Trophoblast cell (in vitro differentiated cells and primary cell): ENCODE results near the gene RASA2. TPM values are rescaled to one million over a fixed set of nuclear protein-coding genes. Genes with fewer than 3 reads are reported as not detected.

Experiments used
- DNase-seq, 2 donors: peaks; one replicate each; pipeline ENCODE4 v3.0.0-alpha.2; 2016
- H2AFZ ChIP-seq: 2 replicates; pipeline ENCODE4 v1.6.1; 2013; ENCODE audit warnings: low read length, moderate library complexity, mild to moderate bottlenecking; ENCODE audit not compliant: insufficient read depth, poor library complexity
- H2AK5ac ChIP-seq: 2 replicates; pipeline ENCODE4 v1.6.1; 2013; ENCODE audit warnings: mild to moderate bottlenecking, low read length
- H2BK120ac ChIP-seq: 2 replicates; pipeline ENCODE4 v1.6.1; 2013; ENCODE audit warnings: low read length, mild to moderate bottlenecking, moderate library complexity; ENCODE audit not compliant: insufficient read depth, poor library complexity
- H2BK12ac ChIP-seq: 2 replicates; pipeline ENCODE4 v1.6.1; 2013; ENCODE audit warnings: mild to moderate bottlenecking, low read length, moderate library complexity
- H2BK5ac ChIP-seq: 2 replicates; pipeline ENCODE4 v1.6.1; 2013; ENCODE audit warnings: low read length, low read depth, moderate library complexity, mild to moderate bottlenecking; ENCODE audit not compliant: poor library complexity
- H3K14ac ChIP-seq: 2 replicates; pipeline ENCODE4 v1.6.1; 2013; ENCODE audit warnings: mild to moderate bottlenecking, low read length
- H3K18ac ChIP-seq: 2 replicates; pipeline ENCODE4 v1.6.1; 2013; ENCODE audit warnings: mild to moderate bottlenecking, low read length
- H3K23ac ChIP-seq: 2 replicates; pipeline ENCODE4 v1.6.1; 2013; ENCODE audit warnings: low read length
- H3K27ac ChIP-seq: 2 replicates; pipeline ENCODE4 v1.5.1; 2013; ENCODE audit warnings: low read depth, mild to moderate bottlenecking, inconsistent platforms, low read length, moderate library complexity
- H3K27me3 ChIP-seq: 2 replicates; pipeline ENCODE4 v1.6.1; 2013; ENCODE audit warnings: inconsistent platforms, mild to moderate bottlenecking, low read length, moderate library complexity; ENCODE audit not compliant: insufficient read depth
- H3K36me3 ChIP-seq, 2 experiments: 1 replicate in 1 of 2; 2 replicates in 1 of 2; pipeline ENCODE4 v1.6.1; 2013; ENCODE audit warnings: low read length in 2 of 2, mild to moderate bottlenecking in 2 of 2, moderate library complexity in 1 of 2; ENCODE audit not compliant: insufficient read depth in 2 of 2, control insufficient read depth in 1 of 2
- H3K4ac ChIP-seq: 2 replicates; pipeline ENCODE4 v1.6.1; 2013; ENCODE audit warnings: low read depth, mild to moderate bottlenecking, low read length, moderate library complexity
- H3K4me1 ChIP-seq, 2 experiments: 1 replicate in 1 of 2; 2 replicates in 1 of 2; pipeline ENCODE4 v1.6.1; 2013; ENCODE audit warnings: low read length in 2 of 2, mild to moderate bottlenecking in 2 of 2, moderate library complexity in 1 of 2; ENCODE audit not compliant: insufficient read depth in 2 of 2, control insufficient read depth in 1 of 2
- H3K4me2 ChIP-seq: 2 replicates; pipeline ENCODE4 v1.6.1; 2013; ENCODE audit warnings: inconsistent platforms, mild to moderate bottlenecking, low read length, moderate library complexity
- H3K4me3 ChIP-seq: 2 replicates; pipeline ENCODE4 v1.5.1; 2013; ENCODE audit warnings: mild to moderate bottlenecking, low read depth, low read length, inconsistent platforms
- H3K79me1 ChIP-seq: one replicate; pipeline ENCODE4 v1.6.1; 2013; ENCODE audit warnings: low read length
- H3K79me2 ChIP-seq: 2 replicates; pipeline ENCODE4 v1.6.1; 2013; ENCODE audit warnings: low read length, mild to moderate bottlenecking; ENCODE audit not compliant: control insufficient read depth, insufficient read depth, poor library complexity
- H3K9ac ChIP-seq: 2 replicates; pipeline ENCODE4 v1.6.1; 2013; ENCODE audit warnings: mild to moderate bottlenecking, low read length
- H3K9me3 ChIP-seq: 2 replicates; pipeline ENCODE4 v1.6.1; 2013; ENCODE audit warnings: low read depth, mild to moderate bottlenecking, control low read depth, inconsistent platforms, low read length; ENCODE audit not compliant: insufficient read depth
- H4K12ac ChIP-seq: 2 replicates; pipeline ENCODE4 v1.6.1; 2013; ENCODE audit warnings: low read depth, mild to moderate bottlenecking, low read length, moderate library complexity
- H4K8ac ChIP-seq: 2 replicates; pipeline ENCODE4 v1.6.1; 2013; ENCODE audit warnings: low read depth, mild to moderate bottlenecking, low read length, moderate library complexity
- H4K91ac ChIP-seq: one replicate; pipeline ENCODE4 v1.6.1; 2013; ENCODE audit warnings: low read depth, mild to moderate bottlenecking, low read length, moderate library complexity
- WGBS: extraction: QIAGEN DNeasy Blood & Tissue Kit; methylation state at CpG from one replicate; pipeline ENCODE4 v1.1.7; 2013; ENCODE audit warnings: missing lambda C conversion rate; ENCODE audit not compliant: insufficient read length, insufficient coverage; ENCODE audit errors: extremely low coverage; 5-methylcytosine and 5-hydroxymethylcytosine counted together
- polyA plus RNA-seq: library from polyadenylated mRNA; stranded (reverse); fragments of 200-250 nt; gene quantifications from 2 replicates; pipeline ENCODE4 v1.2.3, GENCODE V29; 2013

Gene RASA2
- polyA plus RNA-seq = 10.9 and 11.3 TPM in 2 replicates

- H3K23ac ChIP-seq = no peak within 1 kb of the TSS
- H2BK120ac ChIP-seq = peak within 1 kb of the TSS; percentile 86
- H4K12ac ChIP-seq = peak within 1 kb of the TSS; percentile 86
- WGBS = no CpG with 5 or more reads among the region's 96 CpGs
- H3K79me2 ChIP-seq = peaks cover 7% of the 10 kb centered on the region
- peak within 1 kb of the TSS; percentile 96 for H4K8ac ChIP-seq
- peak within 1 kb of the TSS; percentile 96 for H3K27ac ChIP-seq
- peak within 1 kb of the TSS; percentile 96 for H2BK5ac ChIP-seq
- peak; percentile 63 to 76 for DNase-seq
- peak within 1 kb of the TSS; percentile 93 for H2AFZ ChIP-seq
- H3K27me3 ChIP-seq = no peaks in the 10 kb centered on the region
- H4K91ac ChIP-seq = peak within 1 kb of the TSS; percentile 96
- H3K4me3 ChIP-seq = peak within 1 kb of the TSS; percentile 88
- H3K4me1 ChIP-seq = peaks cover 6 to 7% of the 10 kb centered on the region in 2 experiments
- peak within 1 kb of the TSS; percentile 68 for H3K4ac ChIP-seq
- H3K79me1 ChIP-seq = peaks cover 19% of the 10 kb centered on the region
- peak within 1 kb of the TSS; percentile 80 for H3K9ac ChIP-seq
- H3K9me3 ChIP-seq = no peaks in the 10 kb centered on the region
- H3K4me2 ChIP-seq = peak within 1 kb of the TSS; percentile 86
- H3K14ac ChIP-seq = peak within 1 kb of the TSS; percentile 97
- peak within 1 kb of the TSS; percentile 84 for H2AK5ac ChIP-seq
- H2BK12ac ChIP-seq = peak within 1 kb of the TSS; percentile 59
- no peaks in the 10 kb centered on the region for H3K36me3 ChIP-seq
- H3K18ac ChIP-seq = peak within 1 kb of the TSS; percentile 95
Observed at GRCh38 chr3:141486746-141487520, at the start of gene RASA2. TSS of gene RASA2 (plus strand) at chr3:141487027. CDS start at chr3:141487084, 57 bp downstream.

- no peak overlapping the region for H4K8ac ChIP-seq
- H3K36me3 ChIP-seq = peaks cover 10 to 22% of the 10 kb centered on the region in 2 experiments
- H3K4ac ChIP-seq = no peak overlapping the region
- no peak overlapping the region for H2BK12ac ChIP-seq
- no peak overlapping the region for H3K9ac ChIP-seq
- no peaks in the 10 kb centered on the region for H3K79me2 ChIP-seq
- WGBS = no CpG with 5 or more reads among the region's 3 CpGs
- DNase-seq = no peak
- H2BK5ac ChIP-seq = no peak overlapping the region
- H3K9me3 ChIP-seq = no peaks in the 10 kb centered on the region
- H3K27me3 ChIP-seq = no peaks in the 10 kb centered on the region
- no peak overlapping the region for H3K27ac ChIP-seq
- no peak overlapping the region for H2BK120ac ChIP-seq
- no peak overlapping the region for H3K4me3 ChIP-seq
- no peaks in the 10 kb centered on the region for H3K4me1 ChIP-seq
- no peak overlapping the region for H2AK5ac ChIP-seq
- no peak overlapping the region for H2AFZ ChIP-seq
- H3K4me2 ChIP-seq = no peak overlapping the region
- no peak overlapping the region for H4K12ac ChIP-seq
- no peak overlapping the region for H3K14ac ChIP-seq
- H3K79me1 ChIP-seq = peaks cover 1% of the 10 kb centered on the region
- no peak overlapping the region for H3K18ac ChIP-seq
- no peak overlapping the region for H3K23ac ChIP-seq
- H4K91ac ChIP-seq = no peak overlapping the region
Observed at GRCh38 chr3:141439589-141439988, 47.2 kb upstream of the RASA2 start.

GRCh38 chr3:141440942-141441341 lies 45.9 kb upstream of the RASA2 start:
- Histone ChIP-seq H3K36me3 (peaks cover 16 to 33% of the 10 kb centered on the region in 2 experiments), H3K79me2 (no peaks in the 10 kb centered on the region), H3K9me3 (peaks cover 2% of the 10 kb centered on the region), H2BK5ac (no peak overlapping the region), H3K27ac (no peak overlapping the region), H4K8ac (no peak overlapping the region), H2AK5ac (no peak overlapping the region), H3K4ac (no peak overlapping the region), H3K4me3 (no peak overlapping the region), H3K18ac (no peak overlapping the region), H3K4me1 (no peaks in the 10 kb centered on the region), H3K14ac (no peak overlapping the region), H3K27me3 (no peaks in the 10 kb centered on the region), H3K79me1 (no peaks in the 10 kb centered on the region), H4K12ac (no peak overlapping the region), H2BK120ac (no peak overlapping the region), H2AFZ (no peak overlapping the region), H3K23ac (no peak overlapping the region), H2BK12ac (no peak overlapping the region), H3K4me2 (no peak overlapping the region), H3K9ac (no peak overlapping the region), H4K91ac (no peak overlapping the region)
- WGBS = no CpG with 5 or more reads among the region's 3 CpGs
- DNase-seq = no peak

GRCh38 chr3:141441381-141442364 lies 45.2 kb upstream of the RASA2 start:
- H3K14ac ChIP-seq = no peak overlapping the region
- H4K91ac ChIP-seq = no peak overlapping the region
- no peak overlapping the region for H2AK5ac ChIP-seq
- peaks cover 16 to 33% of the 10 kb centered on the region in 2 experiments for H3K36me3 ChIP-seq
- no peak overlapping the region for H3K4me2 ChIP-seq
- H3K9ac ChIP-seq = no peak overlapping the region
- no peak overlapping the region for H3K27ac ChIP-seq
- no peak overlapping the region for H3K18ac ChIP-seq
- no CpG with 5 or more reads among the region's 10 CpGs for WGBS
- peaks cover 2% of the 10 kb centered on the region for H3K9me3 ChIP-seq
- no peaks in the 10 kb centered on the region for H3K27me3 ChIP-seq
- DNase-seq = peak; percentile 67 to 83
- no peak overlapping the region for H2BK5ac ChIP-seq
- no peak overlapping the region for H3K23ac ChIP-seq
- no peaks in the 10 kb centered on the region for H3K4me1 ChIP-seq
- no peak overlapping the region for H2BK12ac ChIP-seq
- no peak overlapping the region for H4K12ac ChIP-seq
- no peak overlapping the region for H2AFZ ChIP-seq
- H3K4me3 ChIP-seq = no peak overlapping the region
- no peak overlapping the region for H2BK120ac ChIP-seq
- no peaks in the 10 kb centered on the region for H3K79me1 ChIP-seq
- no peaks in the 10 kb centered on the region for H3K79me2 ChIP-seq
- no peak overlapping the region for H4K8ac ChIP-seq
- H3K4ac ChIP-seq = no peak overlapping the region
